GM18870 (cell line): ENCODE data around the gene GALNTL6.
A peak's percentile ranks its signal among the peaks of the same experiment; 100 is the strongest.

Experiments used
- ATAC-seq: cut with Tn5 transposase; IDR thresholded peaks from one replicate; pipeline ENCODE4 v1.9.1; 2021; ENCODE audit warnings: moderate library complexity; ENCODE audit not compliant: unreplicated experiment

The GALNTL6 gene

GRCh38 chr4:172173206-172173605 is 360.0 kb downstream of the GALNTL6 start:
- no peak for ATAC-seq

DNA sequence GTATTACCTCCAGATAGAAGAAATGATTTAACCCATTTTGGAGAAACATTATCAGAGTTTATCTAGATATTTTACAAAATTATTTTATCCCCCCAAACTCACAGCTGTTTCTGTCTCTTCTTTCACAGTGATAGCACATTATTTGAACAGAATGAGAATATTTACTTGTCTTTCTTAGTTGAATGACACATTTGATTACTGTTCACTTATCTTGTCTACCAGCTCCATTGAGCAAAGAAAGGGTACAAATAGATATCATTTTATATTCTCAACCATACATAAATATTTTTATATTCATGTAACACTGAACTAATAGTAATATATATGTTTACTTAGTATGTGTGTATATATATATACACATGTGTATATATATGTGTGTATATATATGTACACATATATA is 364.2 kb downstream of the GALNTL6 start:
- ATAC-seq: no peak

DNA sequence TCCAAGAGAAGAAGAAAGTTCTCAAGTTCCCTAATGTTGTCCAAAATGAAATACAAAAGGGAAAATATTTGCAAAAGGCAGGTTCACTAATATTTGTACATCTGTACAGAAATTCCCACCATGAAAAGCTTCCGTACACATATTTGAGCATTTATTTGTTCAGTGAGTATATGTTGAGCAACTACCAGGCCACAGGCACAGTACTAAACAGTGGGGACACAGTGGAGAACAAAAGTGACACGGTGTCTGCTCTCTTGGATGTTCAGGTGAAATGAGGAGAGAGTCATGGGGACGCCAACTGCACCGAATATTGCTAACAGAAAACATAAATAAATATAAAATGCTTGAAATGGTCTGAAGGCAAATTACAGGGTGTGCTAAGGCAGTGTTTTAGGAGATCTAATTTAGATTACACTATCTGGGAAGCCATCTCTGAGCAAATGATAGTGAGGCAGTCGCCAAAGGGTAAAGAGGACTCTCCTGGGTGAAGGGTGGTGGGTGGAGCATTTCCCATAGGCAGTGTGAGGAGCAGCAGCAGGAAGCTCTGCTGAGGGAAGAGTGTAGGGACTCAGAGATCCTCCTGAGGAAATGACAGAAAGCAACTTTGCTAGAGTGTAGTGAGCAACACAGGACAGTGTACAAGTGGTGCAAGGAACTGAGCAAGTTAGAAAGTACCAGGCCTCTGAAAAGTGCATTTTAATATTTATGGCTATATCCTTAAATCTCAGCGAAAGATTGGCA is 375.2 kb downstream of the GALNTL6 start:
- ATAC-seq: no peak

GRCh38 chr4:172202480-172203076 is 389.4 kb downstream of the GALNTL6 start:
- peak; percentile 56 for ATAC-seq

- no peak for ATAC-seq
These were observed 394.1 kb downstream of the GALNTL6 start for GRCh38 chr4:172207258-172207657.

- no peak for ATAC-seq
These were observed 394.7 kb downstream of the GALNTL6 start for GRCh38 chr4:172207886-172208285.

GRCh38 chr4:172220679-172221078 is 407.5 kb downstream of the GALNTL6 start:
- no peak for ATAC-seq

DNA sequence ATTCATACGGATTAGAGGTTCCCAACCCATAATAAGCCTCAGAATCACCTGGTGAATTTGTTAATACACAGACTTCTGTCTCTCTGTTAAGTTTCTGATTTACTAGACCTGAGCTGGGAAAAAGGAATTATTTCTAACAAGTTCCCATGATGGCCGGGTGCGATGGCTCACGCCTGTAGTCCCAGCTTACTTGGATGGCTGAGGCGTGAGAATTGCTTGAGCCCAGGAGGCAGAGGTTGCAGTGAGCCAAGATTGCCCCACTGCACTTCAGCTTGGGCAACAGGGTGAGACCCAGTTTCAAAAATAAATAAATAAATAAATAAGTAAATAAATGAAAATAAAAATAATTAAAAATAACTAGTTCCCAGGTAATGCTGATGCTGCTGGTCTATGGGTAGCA is 412.3 kb downstream of the GALNTL6 start:
- no peak for ATAC-seq

GRCh38 chr4:172232966-172233365 is 419.8 kb downstream of the GALNTL6 start:
- no peak for ATAC-seq

DNA sequence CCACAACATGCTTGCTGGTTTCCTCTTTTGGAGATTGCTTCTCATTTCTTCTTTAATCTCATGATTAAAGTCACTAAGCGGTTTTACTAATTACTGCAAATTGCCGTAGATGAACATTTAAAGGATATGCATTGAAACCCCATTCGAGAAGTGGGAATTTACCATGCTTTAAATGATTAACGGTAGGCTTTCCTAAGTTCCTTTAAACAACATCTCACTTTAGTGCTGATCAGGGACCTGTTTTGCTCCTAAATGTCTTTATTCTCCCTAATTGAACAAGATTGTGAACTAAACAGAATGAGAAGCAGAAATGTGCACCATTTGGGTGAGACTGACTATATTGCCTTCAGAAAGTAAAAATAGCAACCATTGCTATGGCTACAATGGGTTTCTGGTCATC is 430.3 kb downstream of the GALNTL6 start:
- ATAC-seq: no peak

GRCh38 chr4:172245516-172245915 is 432.3 kb downstream of the GALNTL6 start:
- no peak for ATAC-seq

DNA sequence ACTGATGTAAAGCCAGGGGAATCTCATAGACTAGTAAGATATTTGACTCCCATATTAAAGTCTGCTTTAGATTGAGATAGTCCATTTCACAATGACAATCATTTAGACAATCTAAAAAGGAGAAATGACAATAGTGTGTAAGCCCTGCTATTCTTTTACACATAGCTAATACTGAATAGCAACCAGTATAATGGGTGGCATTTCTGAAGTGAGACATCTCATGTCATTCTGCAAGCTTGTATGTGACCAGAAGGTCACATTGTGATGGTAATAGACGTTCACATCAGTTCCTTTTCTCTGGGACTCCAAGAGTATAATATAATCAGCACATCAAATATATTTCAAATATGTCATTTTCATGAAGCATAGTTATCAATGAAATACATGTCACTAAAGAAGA is 440.2 kb downstream of the GALNTL6 start:
- ATAC-seq: no peak

GRCh38 chr4:172256820-172257219 is 443.6 kb downstream of the GALNTL6 start:
- ATAC-seq: no peak

DNA sequence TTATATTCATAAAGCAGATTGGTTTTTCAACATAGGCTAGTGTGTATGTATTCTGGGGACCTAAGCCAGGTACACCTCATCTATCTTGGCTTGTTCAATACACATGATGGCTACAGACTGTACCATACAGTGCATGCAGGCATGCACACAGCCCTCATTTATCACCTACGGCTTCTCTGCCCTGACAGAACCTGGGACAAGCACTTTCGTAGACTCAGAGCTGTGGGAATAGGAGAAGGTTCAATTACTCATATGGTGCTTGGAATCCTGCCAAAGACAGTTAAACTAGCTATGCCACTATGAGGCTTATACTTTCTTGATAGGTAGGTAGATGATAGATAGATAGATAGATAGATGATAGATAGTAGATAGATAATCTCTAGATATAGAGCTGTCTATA is 457.2 kb downstream of the GALNTL6 start:
- no peak for ATAC-seq

DNA sequence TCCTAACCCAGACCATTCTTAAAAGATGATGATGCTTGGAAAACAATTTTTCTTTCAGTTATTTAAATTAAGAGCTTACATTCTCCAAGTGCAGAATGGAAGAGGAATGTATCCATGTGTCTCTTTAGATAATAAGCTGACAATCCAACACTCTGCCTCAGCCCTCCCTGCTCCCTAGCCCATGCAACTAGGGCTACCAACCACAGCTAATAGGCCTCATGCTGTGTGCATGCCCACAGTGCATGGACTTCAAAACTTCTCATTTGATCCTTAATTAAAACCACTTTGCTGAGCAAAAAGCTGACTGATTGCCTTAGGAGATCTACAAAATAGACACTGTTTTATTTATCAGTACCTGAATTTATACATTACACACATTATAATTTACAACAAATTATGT is 473.9 kb downstream of the GALNTL6 start:
- no peak for ATAC-seq

DNA sequence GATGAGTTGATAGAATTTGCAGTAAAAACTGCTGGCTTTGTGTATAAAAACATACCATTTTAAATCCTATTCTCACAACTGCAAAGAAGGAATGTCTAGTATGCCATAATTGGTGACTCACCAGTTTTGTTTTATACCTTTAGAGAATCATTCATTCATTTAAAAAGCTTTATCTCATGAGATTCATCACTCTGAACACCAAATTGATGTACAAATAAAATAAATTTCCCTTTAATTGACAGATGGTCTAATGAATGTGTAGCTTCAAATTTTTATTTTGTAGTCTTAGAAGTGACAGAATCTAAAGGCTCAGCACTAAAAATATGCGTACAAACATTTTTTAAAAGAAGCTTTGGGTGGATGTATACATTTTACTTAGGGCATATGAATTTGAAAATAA is 492.5 kb downstream of the GALNTL6 start:
- ATAC-seq: no peak

GRCh38 chr4:172308078-172308477 is 494.9 kb downstream of the GALNTL6 start:
- no peak for ATAC-seq

GRCh38 chr4:172311682-172312081 is 498.5 kb downstream of the GALNTL6 start:
- no peak for ATAC-seq

DNA sequence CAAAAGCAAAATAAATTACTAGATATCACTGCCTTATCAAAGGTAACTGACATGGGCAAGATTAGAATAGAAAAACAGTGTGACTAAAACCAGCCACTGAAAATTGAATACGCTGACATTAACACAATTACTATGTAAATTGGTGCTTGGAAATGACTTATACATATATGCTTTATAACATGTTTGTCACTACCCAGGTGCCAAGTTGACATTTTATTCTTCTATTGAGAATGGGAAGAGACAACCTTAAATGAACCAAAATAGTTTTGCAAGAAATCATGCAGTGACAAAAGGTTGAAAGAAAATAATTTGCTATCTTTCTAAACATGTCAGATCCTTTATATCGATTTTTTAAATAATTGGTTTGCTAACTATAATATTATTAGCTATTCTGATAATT is 510.1 kb downstream of the GALNTL6 start:
- ATAC-seq: no peak

DNA sequence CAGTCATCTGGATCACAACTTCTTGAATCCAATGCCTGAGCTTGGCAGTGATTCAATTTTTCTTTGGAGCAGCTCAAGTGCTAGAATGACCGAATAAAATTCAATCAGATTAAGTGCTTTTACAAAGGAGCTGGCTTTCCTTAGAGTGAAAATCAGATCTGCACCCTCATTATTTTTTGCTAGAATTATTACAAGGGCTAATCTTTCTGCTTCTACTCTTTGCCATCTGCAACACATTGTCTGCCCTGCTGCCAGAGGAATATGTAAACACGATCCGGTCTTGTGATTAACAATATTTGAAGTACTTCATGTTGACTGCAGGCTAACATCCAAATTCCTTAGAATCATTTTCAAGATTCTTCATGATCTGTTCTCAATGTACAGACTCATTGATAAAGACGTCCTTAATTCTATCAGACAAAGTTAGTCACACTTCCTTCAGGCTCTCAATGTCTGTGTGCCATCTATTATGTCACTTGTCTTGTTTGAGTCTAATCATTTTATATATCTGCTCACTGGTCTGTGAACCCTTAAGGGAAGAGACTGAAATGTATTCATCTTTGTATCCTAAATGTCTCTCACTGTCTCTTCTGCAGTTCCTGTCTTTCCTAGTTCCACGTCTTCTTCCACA is 531.2 kb downstream of the GALNTL6 start:
- ATAC-seq: no peak

GRCh38 chr4:172348426-172348825 is 535.2 kb downstream of the GALNTL6 start:
- ATAC-seq: no peak

DNA sequence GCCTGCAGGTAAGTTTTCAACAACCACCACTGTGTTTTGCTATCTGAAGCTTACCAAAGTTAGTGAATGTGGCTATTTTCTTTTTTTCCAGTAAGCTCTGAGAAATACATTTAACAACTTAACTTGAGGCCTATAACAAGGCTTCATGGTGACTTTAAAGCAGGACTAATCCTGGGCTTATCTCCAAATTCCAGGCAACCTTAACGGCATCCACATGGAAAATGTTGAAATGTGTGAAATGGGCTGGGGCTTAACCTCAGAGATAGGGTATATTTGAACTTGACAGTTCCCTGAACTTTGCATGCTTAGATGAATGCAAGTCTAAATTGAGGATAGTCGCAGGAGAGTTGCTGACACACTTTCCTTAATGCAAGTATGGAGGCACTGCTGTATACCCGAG is 539.2 kb downstream of the GALNTL6 start:
- no peak for ATAC-seq
